HepG2 (cell line): ENCODE data around the gene STK25. TPM values are rescaled to one million over a fixed set of nuclear protein-coding genes. Genes with fewer than 3 reads are reported as not detected.

Source experiments
- CBX2 ChIP-seq, 2 experiments: fragments of 200-600 bp in 1 of 2; sonication (generic); formaldehyde crosslinking in 1 of 2; IDR thresholded peaks; 2 replicates each; pipeline versions ENCODE4 v1.7.0 to v1.8.1; 2018 to 2022; ENCODE audit warnings: low read depth in 2 of 2, low read length in 1 of 2, mild to moderate bottlenecking in 1 of 2, missing genetic modification reagents in 1 of 2
- CEBPB ChIP-seq: IDR thresholded peaks from 2 replicates; pipeline ENCODE4 v1.6.1; 2011; ENCODE audit warnings: low read depth, low read length, improper control_type of control experiment, borderline replicate concordance
- CERS6 ChIP-seq: sonication (generic); formaldehyde crosslinking; IDR thresholded peaks from 2 replicates; pipeline ENCODE4 v1.5.0; 2020; ENCODE audit warnings: missing genetic modification reagents
- FOXA3 ChIP-seq: IDR thresholded peaks from 2 replicates; pipeline ENCODE4 v1.6.1; 2016; ENCODE audit warnings: missing genetic modification reagents, missing compliant biosample characterization
- HCFC1 ChIP-seq: fragments of 150-350 bp; IDR thresholded peaks from 2 replicates; pipeline ENCODE4 v1.6.1; 2014; ENCODE audit warnings: low read depth, low read length
- JUND ChIP-seq: sonication (generic); formaldehyde crosslinking; IDR thresholded peaks from 2 replicates; pipeline ENCODE4 v1.8.0; 2022; ENCODE audit warnings: mild to moderate bottlenecking, missing genetic modification reagents
- MXD4 ChIP-seq: IDR thresholded peaks from 2 replicates; pipeline ENCODE4 v1.6.1; 2016; ENCODE audit warnings: mild to moderate bottlenecking, missing biosample characterization, missing genetic modification reagents
- NKX3-1 ChIP-seq: sonication (generic); formaldehyde crosslinking; IDR thresholded peaks from 2 replicates; pipeline ENCODE4 v1.5.0; 2020; ENCODE audit warnings: missing genetic modification reagents
- PHF20 ChIP-seq: sonication (generic); formaldehyde crosslinking; IDR thresholded peaks from 2 replicates; pipeline ENCODE4 v1.5.0; 2020; ENCODE audit warnings: mild to moderate bottlenecking, missing genetic modification reagents
- PHF8 ChIP-seq: sonication (generic); formaldehyde crosslinking; IDR thresholded peaks from 2 replicates; pipeline ENCODE4 v1.5.0; 2020; ENCODE audit warnings: missing genetic modification reagents
- RBM39 ChIP-seq: fragments of 200-400 bp; formaldehyde crosslinking; IDR thresholded peaks from one replicate; pipeline ENCODE4 v1.6.1; 2018; ENCODE audit warnings: antibody characterized with exemption, mild to moderate bottlenecking, low read depth, low read length; ENCODE audit not compliant: poor library complexity, severe bottlenecking
- RFXANK ChIP-seq: IDR thresholded peaks from 2 replicates; pipeline ENCODE4 v1.6.1; 2016
- RNF219 ChIP-seq: sonication (generic); formaldehyde crosslinking; IDR thresholded peaks from 2 replicates; pipeline ENCODE4 v1.5.0; 2020; ENCODE audit warnings: mild to moderate bottlenecking, missing genetic modification reagents
- THAP7 ChIP-seq: sonication (generic); formaldehyde crosslinking; IDR thresholded peaks from 2 replicates; pipeline ENCODE4 v1.8.1; 2023; ENCODE audit warnings: mild to moderate bottlenecking, missing genetic modification reagents
- TOE1 ChIP-seq: sonication (generic); formaldehyde crosslinking; IDR thresholded peaks from 2 replicates; pipeline ENCODE4 v1.4.0; 2020; ENCODE audit warnings: mild to moderate bottlenecking, missing genetic modification reagents
- TRAFD1 ChIP-seq: sonication (generic); formaldehyde crosslinking; IDR thresholded peaks from 2 replicates; pipeline ENCODE4 v1.5.1; 2020; ENCODE audit warnings: missing genetic modification reagents, mild to moderate bottlenecking, borderline replicate concordance
- YY1 ChIP-seq: IDR thresholded peaks from 2 replicates; pipeline ENCODE4 v1.6.1; 2011; ENCODE audit warnings: low read length, low read depth, moderate library complexity, mild to moderate bottlenecking; ENCODE audit not compliant: insufficient read depth, insufficient replicate concordance
- ZNF160 ChIP-seq: sonication (generic); formaldehyde crosslinking; IDR thresholded peaks from 2 replicates; pipeline ENCODE4 v1.8.0; 2022; ENCODE audit warnings: mild to moderate bottlenecking, inconsistent platforms, missing genetic modification reagents
- ZNF33A ChIP-seq: sonication (generic); formaldehyde crosslinking; IDR thresholded peaks from 2 replicates; pipeline ENCODE4 v1.5.1; 2020; ENCODE audit warnings: missing genetic modification reagents, mild to moderate bottlenecking, moderate library complexity, borderline replicate concordance
- polyA plus RNA-seq, 8 experiments: library from polyadenylated mRNA; depleted of rRNA in 3 of 8; stranded (reverse) in 7 of 8; unstranded in 1 of 8; fragments of >200 nt; fragmentation: Illumina TruSeq in 4 of 8; extraction: Trizol in 4 of 8; gene quantifications; 2 replicates each; pipeline versions ENCODE4 v1.2.1 to v1.2.3, GENCODE V29; 2011 to 2016; ENCODE audit warnings: low read depth in 4 of 8, missing spikeins in 1 of 8, mixed read lengths in 1 of 8; ENCODE audit not compliant: insufficient read depth in 1 of 8
- total RNA-seq, 5 experiments: library from RNA; depleted of rRNA; stranded (reverse); fragments of >200 nt; fragmentation: Illumina TruSeq; extraction: Trizol; gene quantifications; 2 replicates each; pipeline ENCODE4 v1.2.3, GENCODE V29; 2016; ENCODE audit warnings: low read depth in 1 of 5
- TF ChIP-seq, protein P1 (sequence below), 2 experiments: sonication (generic) in 1 of 2; formaldehyde crosslinking in 1 of 2; IDR thresholded peaks; 2 replicates each; pipeline versions ENCODE4 v1.4.0 to v1.6.1; 2018 to 2020; ENCODE audit warnings: missing genetic modification reagents in 2 of 2, borderline replicate concordance in 1 of 2, low read depth in 1 of 2, mild to moderate bottlenecking in 1 of 2, missing biosample characterization in 1 of 2

The STK25 gene
- total and polyA plus RNA-seq, 2 of the 13 experiments (the other 11 are each of a cell fraction or from before 2014, with no cell fraction given), result 177 to 481 TPM

DNA sequence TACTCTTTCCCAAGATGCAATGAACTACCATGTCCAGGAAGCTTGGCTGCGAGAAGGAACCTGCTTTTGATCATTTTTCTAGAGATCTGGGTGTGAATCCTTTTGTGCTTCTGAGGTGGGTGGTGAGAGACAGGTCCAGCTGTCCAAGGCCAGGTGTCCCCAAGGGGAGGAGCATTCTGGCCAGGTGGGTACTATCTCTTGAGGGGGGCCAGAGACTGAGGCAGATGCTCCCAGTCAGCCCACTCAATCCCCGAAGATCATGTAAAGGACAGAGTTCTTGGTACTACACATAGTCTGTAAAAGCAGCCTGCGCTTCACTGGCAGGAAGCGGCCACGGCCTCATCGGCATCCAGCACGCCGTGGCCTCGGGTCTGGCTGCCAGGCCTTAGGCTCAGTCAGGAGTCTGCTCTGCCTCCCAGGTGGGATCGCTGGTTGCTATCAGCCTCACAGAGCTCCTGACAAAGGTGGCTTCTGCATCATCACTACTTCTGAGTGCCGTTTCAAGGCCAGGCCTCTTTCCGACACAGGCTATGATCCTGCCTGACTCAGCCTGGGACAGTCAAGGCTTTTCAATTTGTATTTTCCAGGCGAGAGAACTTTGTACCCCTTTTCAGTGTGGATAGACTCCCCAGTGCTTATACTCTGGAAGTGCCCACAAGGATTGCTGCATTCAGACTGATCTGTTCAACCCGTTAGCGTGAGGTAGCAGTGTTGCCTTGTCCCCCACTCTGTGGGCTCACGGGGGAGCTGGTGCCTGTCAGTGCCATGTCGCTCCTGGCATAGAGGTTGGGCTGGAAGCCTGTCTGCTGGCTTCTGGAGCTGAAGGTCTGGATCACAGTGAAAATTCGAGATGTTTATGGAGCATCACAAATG, 29.1 kb downstream of the STK25 start (continued):
- TF ChIP-seq NKX3-1 (no peak), PHF20 (CRISPR knock-in tag) (no peak), FOXA3 (peak; percentile 9; the same call in 1 of the 2 replicates), RBM39 (no peak), ZNF33A (no peak), RFXANK (CRISPR knock-in tag) (no peak), PHF8 (CRISPR knock-in tag) (peak; percentile 37; the same call in 1 of the 2 replicates), CERS6 (CRISPR knock-in tag) (no peak), RNF219 (CRISPR knock-in tag) (no peak), TRAFD1 (CRISPR knock-in tag) (no peak; the same call in 1 of the 2 replicates), CBX2 (IDR thresholded peaks at IDR 0.05; ENCODE audit: low read depth, low read length) (no peak), CBX2 (CRISPR knock-in tag; IDR thresholded peaks at IDR 0.05; ENCODE audit: low read depth) (no peak), ZNF160 (CRISPR knock-in tag) (no peak), YY1 (peak; percentile 5), CEBPB (peak; percentile 39; the same call in 1 of the 2 replicates), MXD4 (CRISPR knock-in tag) (no peak), HCFC1 (no peak), TOE1 (no peak), THAP7 (peak; percentile 80; the same call in 1 of the 2 replicates), JUND (CRISPR knock-in tag) (peak; percentile 46; the same call in 1 of the 2 replicates)
- TF ChIP-seq, protein P1, sequence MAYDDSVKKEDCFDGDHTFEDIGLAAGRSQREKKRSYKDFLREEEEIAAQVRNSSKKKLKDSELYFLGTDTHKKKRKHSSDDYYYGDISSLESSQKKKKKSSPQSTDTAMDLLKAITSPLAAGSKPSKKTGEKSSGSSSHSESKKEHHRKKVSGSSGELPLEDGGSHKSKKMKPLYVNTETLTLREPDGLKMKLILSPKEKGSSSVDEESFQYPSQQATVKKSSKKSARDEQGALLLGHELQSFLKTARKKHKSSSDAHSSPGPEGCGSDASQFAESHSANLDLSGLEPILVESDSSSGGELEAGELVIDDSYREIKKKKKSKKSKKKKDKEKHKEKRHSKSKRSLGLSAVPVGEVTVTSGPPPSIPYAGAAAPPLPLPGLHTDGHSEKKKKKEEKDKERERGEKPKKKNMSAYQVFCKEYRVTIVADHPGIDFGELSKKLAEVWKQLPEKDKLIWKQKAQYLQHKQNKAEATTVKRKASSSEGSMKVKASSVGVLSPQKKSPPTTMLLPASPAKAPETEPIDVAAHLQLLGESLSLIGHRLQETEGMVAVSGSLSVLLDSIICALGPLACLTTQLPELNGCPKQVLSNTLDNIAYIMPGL (CRISPR knock-in tag; IDR thresholded peaks at IDR 0.05; ENCODE audit: borderline replicate concordance in 1 of 2, low read depth in 1 of 2), result no peak
